ENCODE data around the gene MAN1C1. TPM values are rescaled to one million over a fixed set of nuclear protein-coding genes. Genes with fewer than 3 reads are reported as not detected.

MAN1C1 gene
- polyA plus RNA-seq, 1 donor from 2014 or later: 1.3 TPM

- Histone ChIP-seq H3K27me3 (ENCODE audit: insufficient read depth, low read depth, low read length) (no peaks in the 10 kb centered on the region), H3K27ac (ENCODE audit: low read length) (no peak overlapping the region), H3K9me3 (ENCODE audit: low read length) (no peaks in the 10 kb centered on the region), H3K9ac (ENCODE audit: low read length) (no peak overlapping the region), H4K20me1 (ENCODE audit: insufficient read depth) (no peaks in the 10 kb centered on the region), H3K9me2 (ENCODE audit: insufficient read depth, low read length) (no peaks in the 10 kb centered on the region), H3K79me2 (replicated peaks; ENCODE audit: insufficient read depth, low read length) (peaks cover 11% of the 10 kb centered on the region), H3F3A (ENCODE audit: insufficient read depth, low read length, poor library complexity, severe bottlenecking) (no peaks in the 10 kb centered on the region), H3K4me3 (ENCODE audit: low read length) (no peak overlapping the region), H3K36me3 (ENCODE audit: insufficient read depth, low read length) (no peaks in the 10 kb centered on the region), H2AFZ (ENCODE audit: low read depth, low read length) (no peak overlapping the region), H3K4me2 (ENCODE audit: low read length) (no peak overlapping the region)
- no peak for TF ChIP-seq REST (IDR thresholded peaks at IDR 0.05; ENCODE audit: borderline replicate concordance)
- no peak for TF ChIP-seq EZH2 (IDR thresholded peaks at IDR 0.05; ENCODE audit: borderline replicate concordance, insufficient read depth, low read length, poor library complexity, severe bottlenecking)
- no peak for TF ChIP-seq CTCF (IDR thresholded peaks at IDR 0.05; ENCODE audit: poor library complexity, severe bottlenecking)
- no peak for TF ChIP-seq POLR2AphosphoS5 (IDR thresholded peaks at IDR 0.05)
- no peak for TF ChIP-seq SMC3 (conservative IDR thresholded peaks at IDR 0.05; ENCODE audit: poor library complexity)
- TF ChIP-seq EP300 (conservative IDR thresholded peaks at IDR 0.05; ENCODE audit: poor library complexity, severe bottlenecking): no peak
- TF ChIP-seq TAF1 (IDR thresholded peaks at IDR 0.05; ENCODE audit: low read depth): no peak
- TF ChIP-seq RAD21 (conservative IDR thresholded peaks at IDR 0.05): no peak
Observed at GRCh38 chr1:25816112-25816718, 199.6 kb downstream of the MAN1C1 start.

GRCh38 chr1:25817840-25818501 is 201.4 kb downstream of the MAN1C1 start:
- Histone ChIP-seq H3K27me3 (ENCODE audit: insufficient read depth, low read depth, low read length) (no peaks in the 10 kb centered on the region), H2AFZ (ENCODE audit: low read depth, low read length) (no peak overlapping the region), H3K4me3 (ENCODE audit: low read length) (no peak overlapping the region), H3K36me3 (ENCODE audit: insufficient read depth, low read length) (no peaks in the 10 kb centered on the region), H3K79me2 (replicated peaks; ENCODE audit: insufficient read depth, low read length) (peaks cover 21% of the 10 kb centered on the region), H4K20me1 (ENCODE audit: insufficient read depth) (no peaks in the 10 kb centered on the region), H3K27ac (ENCODE audit: low read length) (no peak overlapping the region), H3K4me2 (ENCODE audit: low read length) (no peak overlapping the region), H3K9ac (ENCODE audit: low read length) (no peak overlapping the region), H3K9me2 (ENCODE audit: insufficient read depth, low read length) (no peaks in the 10 kb centered on the region), H3K9me3 (ENCODE audit: low read length) (no peaks in the 10 kb centered on the region), H3F3A (ENCODE audit: insufficient read depth, low read length, poor library complexity, severe bottlenecking) (no peaks in the 10 kb centered on the region)
- TF ChIP-seq MXI1 (conservative IDR thresholded peaks at IDR 0.05; ENCODE audit: poor library complexity, severe bottlenecking): no peak
